ENCODE data around the gene STX17. TPM values are rescaled to one million over a fixed set of nuclear protein-coding genes. Genes with fewer than 3 reads are reported as not detected.

STX17 gene
- total RNA-seq, 4 donors from 2014 or later, result 36.4 to 187 (median 40.7) TPM

DNA sequence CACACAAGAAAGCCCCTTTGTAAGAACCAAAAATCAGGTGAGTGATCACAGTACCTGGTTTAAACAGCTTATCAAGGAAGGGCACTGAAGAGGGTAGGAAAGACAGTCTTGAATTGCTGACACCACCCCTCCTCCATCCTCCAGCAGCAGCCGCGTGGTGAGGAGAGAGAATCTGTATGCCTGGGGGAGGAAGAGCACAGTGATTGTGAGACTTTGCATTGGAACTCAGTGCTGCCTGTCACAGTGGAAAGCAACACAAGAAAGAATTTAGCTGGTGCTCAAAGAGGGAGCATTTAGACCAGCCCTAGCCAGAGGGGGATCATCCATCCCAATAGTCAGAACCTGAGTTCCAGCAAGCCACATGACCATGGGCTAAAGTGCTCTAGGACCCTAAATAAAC, 11.6 kb upstream of the STX17 start:
- DNase-seq, result no peak
- Histone ChIP-seq H3K27me3 (no peaks in the 10 kb centered on the region), H3K9me3 (no peaks in the 10 kb centered on the region), H3K27ac (no peak overlapping the region), H3K4me1 (no peaks in the 10 kb centered on the region), H3K4me3 (no peak overlapping the region), H3K36me3 (no peaks in the 10 kb centered on the region)
- TF ChIP-seq POLR2A (IDR thresholded peaks at IDR 0.05), result no peak
- TF ChIP-seq, protein P1, sequence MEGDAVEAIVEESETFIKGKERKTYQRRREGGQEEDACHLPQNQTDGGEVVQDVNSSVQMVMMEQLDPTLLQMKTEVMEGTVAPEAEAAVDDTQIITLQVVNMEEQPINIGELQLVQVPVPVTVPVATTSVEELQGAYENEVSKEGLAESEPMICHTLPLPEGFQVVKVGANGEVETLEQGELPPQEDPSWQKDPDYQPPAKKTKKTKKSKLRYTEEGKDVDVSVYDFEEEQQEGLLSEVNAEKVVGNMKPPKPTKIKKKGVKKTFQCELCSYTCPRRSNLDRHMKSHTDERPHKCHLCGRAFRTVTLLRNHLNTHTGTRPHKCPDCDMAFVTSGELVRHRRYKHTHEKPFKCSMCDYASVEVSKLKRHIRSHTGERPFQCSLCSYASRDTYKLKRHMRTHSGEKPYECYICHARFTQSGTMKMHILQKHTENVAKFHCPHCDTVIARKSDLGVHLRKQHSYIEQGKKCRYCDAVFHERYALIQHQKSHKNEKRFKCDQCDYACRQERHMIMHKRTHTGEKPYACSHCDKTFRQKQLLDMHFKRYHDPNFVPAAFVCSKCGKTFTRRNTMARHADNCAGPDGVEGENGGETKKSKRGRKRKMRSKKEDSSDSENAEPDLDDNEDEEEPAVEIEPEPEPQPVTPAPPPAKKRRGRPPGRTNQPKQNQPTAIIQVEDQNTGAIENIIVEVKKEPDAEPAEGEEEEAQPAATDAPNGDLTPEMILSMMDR (IDR thresholded peaks at IDR 0.05), result no peak

DNA sequence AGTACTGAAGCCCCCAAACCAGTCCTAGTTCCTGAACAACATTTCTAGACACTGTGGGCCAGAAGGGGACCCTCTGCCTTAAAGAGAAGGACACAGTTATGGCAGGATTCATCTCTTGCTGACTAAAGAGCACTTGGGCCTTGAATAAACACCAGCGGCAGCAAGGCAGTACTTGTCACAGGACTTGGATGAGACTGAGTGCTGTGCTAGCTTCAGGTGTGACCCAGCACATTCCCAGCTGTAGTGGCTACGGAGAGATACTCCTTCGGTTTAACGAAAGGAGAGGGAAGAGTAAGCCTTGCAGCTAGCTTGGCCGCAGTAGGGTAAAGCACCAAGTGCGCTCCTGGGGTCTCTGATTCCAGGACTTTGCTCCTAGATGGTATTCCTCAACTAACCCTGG, 10.9 kb upstream of the STX17 start:
- DNase-seq, result no peak
- Histone ChIP-seq H3K27ac (no peak overlapping the region), H3K27me3 (no peaks in the 10 kb centered on the region), H3K36me3 (no peaks in the 10 kb centered on the region), H3K4me3 (no peak overlapping the region), H3K4me1 (no peaks in the 10 kb centered on the region), H3K9me3 (no peaks in the 10 kb centered on the region)
- no peak for TF ChIP-seq POLR2A (IDR thresholded peaks at IDR 0.05)
- TF ChIP-seq, protein P1 (IDR thresholded peaks at IDR 0.05), result no peak

DNA sequence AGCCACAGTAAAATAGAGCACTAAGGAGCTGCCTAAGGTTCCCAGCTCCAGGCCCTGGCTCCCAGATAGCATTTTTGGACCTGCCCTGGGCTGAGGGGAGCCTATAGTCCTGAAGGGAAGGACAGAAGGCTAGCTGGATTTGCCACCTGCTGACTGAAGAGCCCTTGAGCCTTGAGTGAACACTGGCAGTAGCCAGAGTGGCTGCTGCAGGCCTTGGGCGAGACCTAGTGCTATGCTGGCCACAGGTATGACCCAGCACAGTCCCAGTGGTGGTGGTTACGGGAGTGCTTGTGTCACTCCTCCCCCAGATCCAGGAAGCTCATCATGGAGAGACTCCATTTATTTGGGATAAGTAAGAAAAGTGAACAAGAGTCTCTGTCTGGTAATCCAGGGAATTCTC, 10.3 kb upstream of the STX17 start:
- Histone ChIP-seq H3K36me3 (no peaks in the 10 kb centered on the region), H3K4me3 (no peak overlapping the region), H3K4me1 (no peaks in the 10 kb centered on the region), H3K27me3 (no peaks in the 10 kb centered on the region), H3K9me3 (no peaks in the 10 kb centered on the region), H3K27ac (no peak overlapping the region)
- no peak for DNase-seq
- no peak for TF ChIP-seq POLR2A (IDR thresholded peaks at IDR 0.05)
- TF ChIP-seq, protein P1 (IDR thresholded peaks at IDR 0.05), result no peak

DNA sequence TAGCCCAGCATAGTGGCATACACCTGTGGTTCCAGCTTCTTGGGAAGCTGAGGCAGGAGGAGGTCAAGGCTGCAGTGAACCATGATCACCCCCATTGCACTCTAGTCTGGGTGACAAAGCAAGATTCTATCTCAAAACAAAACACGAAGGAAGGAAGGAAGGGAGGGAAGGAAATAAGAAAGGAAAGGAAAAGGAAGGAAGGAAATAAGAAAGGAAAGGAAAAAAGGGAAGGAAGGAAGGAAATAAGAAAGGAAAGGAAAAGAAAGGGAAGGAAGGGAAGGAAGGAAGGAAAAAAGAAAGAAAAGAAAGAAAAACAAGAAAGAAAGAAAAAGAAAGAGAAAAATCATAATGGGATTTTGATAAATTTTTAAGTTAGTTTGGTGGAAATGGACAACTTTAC, 3.1 kb upstream of the STX17 start:
- TF ChIP-seq POLR2A (IDR thresholded peaks at IDR 0.05), result no peak
- TF ChIP-seq, protein P1 (IDR thresholded peaks at IDR 0.05), result no peak

DNA sequence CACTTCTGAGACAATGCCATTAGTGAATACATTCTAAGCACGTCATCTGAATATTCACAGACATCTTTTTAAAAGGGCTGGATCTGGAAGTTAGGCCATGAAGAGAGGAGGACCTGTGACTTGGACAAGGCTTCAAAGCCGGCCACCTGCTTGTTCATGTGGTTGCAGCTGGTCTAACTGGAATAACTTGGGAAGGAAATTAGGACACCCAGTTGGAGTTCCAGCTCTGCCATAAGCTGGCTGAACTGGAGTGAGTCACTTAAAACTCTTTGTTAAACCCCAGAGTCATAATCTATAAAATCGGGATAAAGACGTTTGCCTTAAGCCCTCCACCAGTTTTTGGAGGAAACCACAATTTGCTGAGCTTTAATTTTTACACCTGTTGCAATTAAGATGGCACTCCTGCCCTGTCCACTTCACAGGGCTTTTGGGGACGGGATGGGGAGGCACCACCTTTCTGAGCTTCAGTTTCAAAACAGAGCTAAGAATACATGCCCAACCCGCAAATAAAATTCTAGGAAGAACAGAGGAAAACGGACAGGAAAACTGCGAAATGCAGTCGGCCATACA, 536 bp upstream of the STX17 start:
- TF ChIP-seq POLR2A (IDR thresholded peaks at IDR 0.05), result no peak
- TF ChIP-seq, protein P1 (IDR thresholded peaks at IDR 0.05), result no peak
- H3K27me3 ChIP-seq, result no peaks in the 10 kb centered on the region
- no peaks in the 10 kb centered on the region for H3K36me3 ChIP-seq
- peaks cover 0 to 4% (median 0%) of the 10 kb centered on the region in 4 donors for H3K9me3 ChIP-seq
- no peak for DNase-seq
- H3K4me1 ChIP-seq, result no peaks in the 10 kb centered on the region
- H3K27ac ChIP-seq, result peak overlapping the region; percentile 93 to 97 (median 94)
- peak overlapping the region; percentile 75 to 97 (median 86) for H3K4me3 ChIP-seq

More for the DNA sequence above, 3.1 kb upstream of the STX17 start:
- Histone ChIP-seq H3K36me3 (no peaks in the 10 kb centered on the region), H3K27ac (no peak overlapping the region), H3K27me3 (no peaks in the 10 kb centered on the region), H3K9me3 (peaks cover 0 to 4% (median 0%) of the 10 kb centered on the region in 4 donors), H3K4me3 (no peak overlapping the region), H3K4me1 (no peaks in the 10 kb centered on the region)
- no peak for DNase-seq

DNA sequence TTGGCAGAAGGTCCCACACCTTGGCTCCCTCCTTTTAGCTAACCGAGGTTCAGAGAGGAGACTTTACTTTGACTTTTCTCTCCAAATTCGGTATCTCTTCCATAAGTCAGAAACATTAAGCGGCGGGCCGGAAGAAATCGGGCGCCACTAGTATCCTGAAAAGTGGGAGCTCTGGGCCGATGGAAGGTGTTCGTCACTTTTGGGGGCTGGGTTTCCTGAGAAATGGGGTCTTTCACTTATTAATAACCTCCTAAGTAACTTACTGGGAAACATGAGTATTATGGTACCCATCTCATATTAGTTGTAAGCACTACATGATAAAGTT, 716 bp downstream of the STX17 start:
- H3K9me3 ChIP-seq, result peaks cover 0 to 4% (median 0%) of the 10 kb centered on the region in 4 donors
- H3K4me3 ChIP-seq, result peak overlapping the region; percentile 75 to 97 (median 86)
- peaks cover 0 to 7% (median 0%) of the 10 kb centered on the region in 3 donors for H3K36me3 ChIP-seq
- DNase-seq, result no peak
- no peaks in the 10 kb centered on the region for H3K4me1 ChIP-seq
- H3K27ac ChIP-seq, result peak overlapping the region; percentile 93 to 97 (median 94)
- H3K27me3 ChIP-seq, result no peaks in the 10 kb centered on the region
- no peak for TF ChIP-seq POLR2A (IDR thresholded peaks at IDR 0.05)
- TF ChIP-seq, protein P1 (IDR thresholded peaks at IDR 0.05), result no peak
